Activated naive CD8-positive, alpha-beta T cell treated with anti-CD3 and anti-CD28 coated beads, Interleukin-2, amount 50 U/mL, for 24 hours (primary cell): ENCODE measurements around the gene ANKRD33B.
"Not testable (repeated sequence)": the region's sequence is repeated elsewhere in the genome, so short reads cannot be mapped to it uniquely, and the experiment has no call there.

ENCODE experiments used
- ATAC-seq: fragments of 150-1000 bp; cut with Tn5 transposase; one replicate; pipeline ENCODE4 v1.10.0; 2021
- DNase-seq: peaks from one replicate; pipeline ENCODE4 v3.0.0; 2021
- H3K27ac Mint-ChIP-seq: one replicate; pipeline ENCODE4 v1.8.0; 2021; ENCODE audit warnings: mild to moderate bottlenecking, mixed read lengths
- H3K27me3 Mint-ChIP-seq: one replicate; pipeline ENCODE4 v1.8.0; 2021; ENCODE audit warnings: mixed read lengths
- H3K36me3 Mint-ChIP-seq: one replicate; pipeline ENCODE4 v1.8.0; 2021; ENCODE audit warnings: low read depth, mixed read lengths
- H3K4me1 Mint-ChIP-seq: one replicate; pipeline ENCODE4 v1.8.0; 2021; ENCODE audit warnings: mixed read lengths
- H3K4me3 Mint-ChIP-seq: one replicate; pipeline ENCODE4 v1.8.0; 2021; ENCODE audit warnings: mild to moderate bottlenecking, moderate library complexity, mixed read lengths
- H3K9me3 Mint-ChIP-seq: one replicate; pipeline ENCODE4 v1.8.0; 2021; ENCODE audit warnings: mixed read lengths

Gene ANKRD33B

DNA sequence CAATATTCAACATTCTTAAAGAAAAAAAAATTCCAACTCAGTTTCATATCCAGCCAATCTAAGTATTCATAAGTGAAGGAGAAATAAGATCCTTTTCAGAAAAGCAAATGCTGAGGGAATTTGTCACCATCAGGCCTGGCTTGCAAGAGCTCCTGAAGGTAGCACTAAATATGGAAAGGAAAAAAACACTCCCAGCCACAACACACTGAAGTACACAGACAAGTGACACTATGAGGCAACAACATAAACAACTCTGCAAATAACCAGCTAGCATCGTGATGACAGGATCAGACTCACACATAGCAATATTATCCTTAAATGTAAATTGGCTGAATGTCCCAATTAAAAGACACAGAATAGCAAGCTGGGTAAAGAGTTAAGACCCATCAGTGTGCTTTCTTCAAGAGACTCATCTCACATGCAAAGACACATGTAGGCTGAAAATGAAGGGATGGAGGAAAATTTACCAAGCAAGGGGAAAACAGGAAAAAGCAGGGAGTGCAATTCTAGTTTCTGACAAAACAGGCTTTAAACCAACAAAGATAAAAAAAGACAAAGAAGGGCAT lies 33.1 kb downstream of the ANKRD33B start:
- peaks cover 34% of the 10 kb centered on the region for H3K36me3 Mint-ChIP-seq
- DNase-seq, result no peak
- peaks cover 73% of the 10 kb centered on the region for H3K4me1 Mint-ChIP-seq
- no peak overlapping the region for H3K4me3 Mint-ChIP-seq
- peaks cover 18% of the 10 kb centered on the region for H3K9me3 Mint-ChIP-seq
- ATAC-seq, result no peak
- peak overlapping the region; percentile 17 for H3K27ac Mint-ChIP-seq
- peaks cover 10% of the 10 kb centered on the region for H3K27me3 Mint-ChIP-seq

DNA sequence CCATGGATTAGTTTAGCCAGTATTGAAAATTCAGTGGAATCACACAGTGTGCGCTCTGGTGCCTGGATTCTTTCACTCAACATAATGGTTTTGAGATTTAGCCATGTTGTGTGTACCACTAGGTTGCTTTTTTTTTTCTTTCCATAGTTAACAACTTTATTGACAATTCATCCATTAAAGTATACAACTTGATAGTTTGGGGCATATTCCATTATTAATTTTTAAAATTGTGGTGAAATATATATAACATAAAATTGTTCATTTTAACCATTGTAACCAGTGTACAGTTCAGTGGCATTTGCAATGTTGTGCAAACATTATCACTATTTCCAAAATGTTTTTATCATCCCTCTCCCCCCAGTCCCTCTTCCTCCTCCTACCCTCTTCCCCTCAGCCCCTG lies 35.2 kb downstream of the ANKRD33B start:
- H3K36me3 Mint-ChIP-seq, result peaks cover 34% of the 10 kb centered on the region
- H3K27ac Mint-ChIP-seq, result no peak overlapping the region
- H3K9me3 Mint-ChIP-seq, result peaks cover 18% of the 10 kb centered on the region
- H3K27me3 Mint-ChIP-seq, result peaks cover 2% of the 10 kb centered on the region
- DNase-seq (no peak), ATAC-seq (no peak)
- H3K4me1 Mint-ChIP-seq, result peaks cover 63% of the 10 kb centered on the region
- H3K4me3 Mint-ChIP-seq, result no peak overlapping the region

DNA sequence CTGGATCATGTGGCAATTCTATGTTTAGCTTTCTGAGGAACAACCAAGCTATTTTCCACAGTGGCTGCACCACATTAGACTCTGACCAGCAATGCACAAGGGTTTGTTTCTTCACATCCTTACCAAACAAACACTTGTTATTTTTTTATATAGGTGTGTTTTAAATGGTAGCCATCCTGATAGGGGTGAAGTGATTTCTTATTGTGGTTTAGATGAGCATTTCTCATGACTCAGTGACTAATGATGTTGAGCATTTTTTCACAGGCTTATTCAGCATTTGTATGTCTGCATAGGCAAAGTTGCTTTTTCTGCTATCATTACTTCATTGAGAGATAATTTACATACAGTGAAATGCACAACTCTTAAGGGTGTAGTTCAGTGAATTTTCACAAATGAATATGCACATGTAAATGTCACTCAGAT lies 36.0 kb downstream of the ANKRD33B start:
- DNase-seq (no peak), ATAC-seq (no peak)
- Mint-ChIP-seq H3K4me3 (no peak overlapping the region), H3K36me3 (peaks cover 34% of the 10 kb centered on the region), H3K9me3 (peaks cover 18% of the 10 kb centered on the region), H3K27me3 (peaks cover 1% of the 10 kb centered on the region), H3K27ac (peak overlapping the region; percentile 49), H3K4me1 (peaks cover 58% of the 10 kb centered on the region)

DNA sequence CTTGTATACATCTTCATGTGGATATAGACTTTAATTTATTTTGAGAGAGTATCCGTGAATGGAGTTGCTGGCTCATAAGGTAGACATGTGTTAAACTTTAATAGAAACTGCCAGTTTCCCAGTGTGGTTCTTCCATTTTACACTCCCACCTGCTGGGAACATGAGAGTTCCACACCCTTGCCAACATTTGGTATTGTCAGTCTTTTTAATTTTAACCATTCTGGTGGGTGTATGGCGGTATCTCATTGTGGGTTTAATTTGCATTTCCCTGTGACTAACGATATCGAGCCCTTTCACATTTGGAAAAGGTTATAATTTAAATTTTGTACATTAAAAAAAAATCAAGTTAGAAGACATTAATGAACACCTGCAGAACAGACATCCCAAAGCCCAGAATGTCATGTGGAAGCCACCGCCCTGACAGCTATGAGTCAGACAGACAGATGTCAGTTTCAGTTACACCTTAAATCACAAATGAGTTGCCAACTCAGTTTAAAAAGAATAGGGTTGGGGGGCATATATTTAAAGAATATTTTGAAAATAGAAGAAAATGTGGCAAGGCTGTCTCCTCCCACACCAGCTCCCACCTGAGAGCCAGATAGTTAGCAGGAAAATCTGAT lies 36.9 kb downstream of the ANKRD33B start:
- DNase-seq (no peak), ATAC-seq (peak; percentile 71)
- Mint-ChIP-seq H3K4me1 (peaks cover 52% of the 10 kb centered on the region), H3K4me3 (no peak overlapping the region), H3K27me3 (peaks cover 5% of the 10 kb centered on the region), H3K9me3 (peaks cover 18% of the 10 kb centered on the region), H3K36me3 (peaks cover 34% of the 10 kb centered on the region), H3K27ac (peak overlapping the region; percentile 49)

DNA sequence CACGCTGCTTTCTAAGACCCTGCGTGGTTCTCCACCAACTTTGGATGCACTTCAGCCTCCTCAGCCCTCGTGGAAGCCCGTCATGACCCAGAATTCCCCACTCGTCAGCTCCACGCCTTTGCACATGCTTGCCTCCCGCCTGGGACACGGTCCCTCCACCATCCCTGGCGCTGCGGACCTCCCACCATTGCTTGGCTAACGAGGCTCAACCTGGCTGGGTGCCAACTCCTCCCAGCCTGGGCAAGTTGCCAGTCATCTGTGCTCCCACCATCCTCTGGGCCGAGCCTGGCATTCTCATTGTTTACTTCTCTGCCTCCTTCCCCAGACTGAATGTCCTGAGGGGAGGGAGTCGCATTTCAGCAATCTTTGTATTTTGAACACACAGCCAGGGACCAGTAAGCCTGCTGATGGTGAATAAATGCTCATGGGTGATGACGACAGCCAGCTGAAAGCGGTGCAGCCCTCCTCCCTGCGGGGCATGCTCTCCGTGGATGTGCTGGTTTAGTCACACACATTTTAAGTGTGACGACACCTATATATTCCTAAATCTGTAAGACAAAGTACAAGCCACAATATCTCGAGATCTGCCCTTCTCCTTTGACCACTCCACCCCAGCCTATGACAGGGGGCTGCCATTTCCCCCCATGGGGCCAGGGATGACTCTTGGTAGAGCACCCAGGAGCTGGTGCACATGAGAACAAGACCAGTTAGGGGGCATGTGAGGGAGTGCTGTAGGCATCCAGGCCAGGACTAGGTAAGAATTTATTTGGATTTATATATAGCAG lies 37.6 kb downstream of the ANKRD33B start:
- ATAC-seq, result peak; percentile 15
- H3K27ac Mint-ChIP-seq, result no peak overlapping the region
- H3K4me3 Mint-ChIP-seq, result no peak overlapping the region
- H3K4me1 Mint-ChIP-seq, result peaks cover 49% of the 10 kb centered on the region
- H3K36me3 Mint-ChIP-seq, result peaks cover 29% of the 10 kb centered on the region
- H3K9me3 Mint-ChIP-seq, result peaks cover 18% of the 10 kb centered on the region
- no peak for DNase-seq
- H3K27me3 Mint-ChIP-seq, result peaks cover 5% of the 10 kb centered on the region

DNA sequence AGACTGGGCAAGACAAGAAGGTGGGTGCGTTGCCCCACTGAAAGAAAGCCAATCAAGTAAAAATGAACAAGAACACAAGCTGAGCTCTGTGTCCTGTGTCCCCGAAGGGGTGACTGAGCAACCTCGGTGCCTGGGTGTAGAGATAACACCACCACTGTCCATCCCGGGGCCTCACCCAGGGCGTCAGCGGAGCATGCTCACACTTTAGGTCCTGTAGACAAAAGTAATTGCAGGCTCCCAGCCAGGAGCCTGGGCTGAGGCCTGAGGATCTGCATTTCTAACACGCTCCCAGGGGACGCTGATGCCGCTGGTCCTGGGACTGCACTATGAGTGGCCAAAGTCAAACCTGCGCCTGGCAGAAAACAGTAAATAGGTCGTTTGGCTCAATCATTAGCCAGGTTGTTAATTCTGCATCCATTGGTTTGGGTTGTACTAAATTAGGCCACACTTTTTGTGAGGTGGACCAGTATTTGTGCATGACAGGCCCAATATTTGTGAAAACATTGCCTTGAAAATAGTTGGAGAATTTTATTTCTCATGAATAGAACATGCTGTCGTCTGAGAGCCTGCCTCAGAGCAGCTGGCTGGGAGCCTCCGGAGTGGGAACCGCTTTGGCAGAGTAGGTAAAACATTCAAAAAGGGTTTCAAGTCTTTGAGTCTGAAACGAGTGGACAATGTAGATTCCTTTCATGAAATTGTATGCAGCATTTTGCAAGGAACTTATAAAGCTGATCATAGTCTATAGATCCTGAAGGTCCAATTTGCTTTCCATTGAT lies 38.3 kb downstream of the ANKRD33B start:
- peaks cover 18% of the 10 kb centered on the region for H3K9me3 Mint-ChIP-seq
- ATAC-seq (no peak), DNase-seq (no peak)
- no peak overlapping the region for H3K4me3 Mint-ChIP-seq
- H3K36me3 Mint-ChIP-seq, result peaks cover 24% of the 10 kb centered on the region
- H3K27ac Mint-ChIP-seq, result no peak overlapping the region
- H3K27me3 Mint-ChIP-seq, result peaks cover 5% of the 10 kb centered on the region
- H3K4me1 Mint-ChIP-seq, result peaks cover 46% of the 10 kb centered on the region

DNA sequence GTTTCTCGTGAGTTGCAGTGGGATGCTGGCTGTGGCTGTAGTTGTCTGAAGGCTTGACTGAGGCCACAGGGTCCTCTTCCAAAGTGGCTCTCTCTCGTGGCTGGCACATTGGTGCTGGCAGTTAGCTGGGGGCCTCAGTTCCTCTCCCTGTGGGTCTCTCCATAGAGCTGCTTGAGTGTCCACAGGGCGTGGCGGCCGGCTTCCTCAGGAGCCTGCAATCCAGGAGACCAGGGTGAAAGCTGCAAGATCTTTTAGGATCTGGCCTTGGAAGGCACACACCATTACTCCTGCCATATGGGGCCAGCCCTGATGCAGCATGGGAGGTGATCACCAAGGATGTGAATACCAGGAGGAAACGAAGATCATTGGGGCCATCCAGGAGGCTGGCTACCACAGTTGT lies 41.1 kb downstream of the ANKRD33B start:
- H3K27ac Mint-ChIP-seq, result no peak overlapping the region
- peaks cover 11% of the 10 kb centered on the region for H3K36me3 Mint-ChIP-seq
- no peak overlapping the region for H3K4me3 Mint-ChIP-seq
- no peak for ATAC-seq
- no peak for DNase-seq
- peaks cover 41% of the 10 kb centered on the region for H3K4me1 Mint-ChIP-seq
- H3K27me3 Mint-ChIP-seq, result peaks cover 16% of the 10 kb centered on the region
- peaks cover 6% of the 10 kb centered on the region for H3K9me3 Mint-ChIP-seq

DNA sequence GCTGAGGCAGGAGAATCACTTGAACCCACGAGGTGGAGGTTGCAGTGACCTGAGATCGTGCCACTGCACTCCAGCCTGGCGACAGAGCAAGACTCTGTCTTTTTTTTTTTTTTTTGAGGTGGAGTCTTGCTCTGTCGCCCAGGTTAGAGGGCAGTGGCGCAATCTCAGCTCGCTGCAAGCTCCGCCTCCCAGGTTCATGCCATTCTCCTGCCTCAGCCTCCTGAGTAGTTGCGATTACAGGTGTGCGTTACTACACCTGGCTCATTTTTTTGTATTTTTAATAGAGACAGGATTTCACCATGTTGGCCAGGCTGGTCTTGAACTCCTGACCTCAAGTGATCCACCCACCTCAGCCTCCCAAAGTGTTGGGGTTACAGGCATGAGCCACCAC lies 42.8 kb downstream of the ANKRD33B start:
- not testable (repeated sequence) for H3K9me3 Mint-ChIP-seq, ATAC-seq, H3K36me3 Mint-ChIP-seq, DNase-seq
- Mint-ChIP-seq H3K4me3 (peak overlapping the region; percentile 24), H3K4me1 (peaks cover 31% of the 10 kb centered on the region), H3K27me3 (peaks cover 16% of the 10 kb centered on the region), H3K27ac (peak overlapping the region; percentile 38)

DNA sequence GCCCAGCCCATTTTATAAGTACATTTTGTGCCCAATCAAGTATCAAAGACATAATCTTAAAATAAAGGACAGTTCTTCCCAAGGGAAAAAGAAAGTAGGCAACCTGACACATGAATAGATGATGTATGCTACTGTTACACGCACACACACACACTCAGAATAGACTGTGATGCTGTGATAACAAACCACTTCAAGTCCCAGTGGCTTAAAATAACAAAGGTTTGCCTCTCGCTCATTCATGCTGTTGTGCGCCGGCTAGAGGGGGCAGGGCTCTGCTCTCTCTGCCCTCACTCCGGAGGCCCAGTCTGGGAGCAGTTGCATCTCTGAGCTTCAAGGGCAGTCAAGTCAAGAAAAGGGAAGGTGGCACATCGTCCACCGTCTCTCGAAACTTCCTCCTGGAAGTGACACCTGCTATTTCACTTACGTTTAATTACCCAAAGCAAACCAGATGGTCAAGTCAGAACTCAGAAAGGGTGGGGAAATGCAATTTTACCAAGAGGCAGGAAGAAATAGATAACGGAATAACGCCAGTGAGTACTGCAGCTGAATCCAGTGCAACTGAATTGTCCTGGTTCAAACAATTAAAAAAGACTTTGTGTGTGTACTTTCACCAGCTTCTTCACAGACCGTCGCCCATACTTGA lies 43.3 kb downstream of the ANKRD33B start:
- H3K4me3 Mint-ChIP-seq, result peak overlapping the region; percentile 35
- H3K4me1 Mint-ChIP-seq, result peaks cover 35% of the 10 kb centered on the region
- H3K9me3 Mint-ChIP-seq, result no peaks in the 10 kb centered on the region
- H3K36me3 Mint-ChIP-seq, result peaks cover 4% of the 10 kb centered on the region
- DNase-seq (peak; percentile 33), ATAC-seq (peak; percentile 75)
- H3K27ac Mint-ChIP-seq, result peak overlapping the region; percentile 71
- H3K27me3 Mint-ChIP-seq, result peaks cover 16% of the 10 kb centered on the region

DNA sequence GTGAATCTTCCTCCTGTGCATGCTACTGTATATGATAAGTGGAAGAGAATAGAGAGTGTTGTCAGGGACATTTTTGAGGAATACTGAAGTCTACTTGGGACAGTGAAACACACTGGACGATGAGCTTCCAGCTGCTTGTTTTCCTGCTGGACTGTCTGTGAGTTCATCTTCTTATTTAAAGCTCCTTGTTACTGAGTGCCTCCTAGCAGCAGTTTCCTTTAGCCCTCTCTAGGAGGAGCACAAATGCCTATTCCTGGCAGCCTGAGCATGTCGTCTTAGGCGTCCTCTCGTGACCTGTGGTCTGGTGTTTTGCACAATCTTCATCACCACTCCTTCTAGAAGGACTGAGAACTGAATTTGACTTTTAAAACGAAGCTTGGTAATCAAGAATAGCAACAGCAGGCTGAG lies 43.8 kb downstream of the ANKRD33B start:
- H3K36me3 Mint-ChIP-seq, result peaks cover 4% of the 10 kb centered on the region
- H3K4me3 Mint-ChIP-seq, result peak overlapping the region; percentile 35
- H3K27me3 Mint-ChIP-seq, result peaks cover 16% of the 10 kb centered on the region
- ATAC-seq (peak; percentile 50), DNase-seq (no peak)
- no peaks in the 10 kb centered on the region for H3K9me3 Mint-ChIP-seq
- peak overlapping the region; percentile 71 for H3K27ac Mint-ChIP-seq
- peaks cover 35% of the 10 kb centered on the region for H3K4me1 Mint-ChIP-seq

DNA sequence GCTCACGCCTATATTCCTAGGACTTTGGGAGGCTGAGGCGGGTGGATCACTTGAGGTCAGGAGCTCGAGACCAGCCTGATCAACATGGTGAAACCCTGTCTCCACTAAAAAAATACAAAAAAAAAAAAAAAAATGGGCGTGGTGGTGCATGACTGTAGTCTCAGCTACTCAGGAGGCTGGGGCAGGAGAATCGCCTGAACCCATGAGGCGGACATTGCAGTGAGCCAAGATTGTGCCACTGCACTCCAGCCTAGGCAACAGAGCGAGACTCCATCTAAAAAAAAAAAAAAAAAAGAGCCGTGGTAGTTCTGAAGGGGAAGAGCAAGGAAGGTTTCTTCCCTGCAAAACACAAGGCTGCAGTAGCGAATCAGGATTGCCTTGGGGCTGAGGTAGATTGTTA lies 44.2 kb downstream of the ANKRD33B start:
- ATAC-seq, H3K27ac Mint-ChIP-seq, H3K4me3 Mint-ChIP-seq, H3K9me3 Mint-ChIP-seq, H3K36me3 Mint-ChIP-seq, DNase-seq: not testable (repeated sequence)
- Mint-ChIP-seq H3K27me3 (peaks cover 16% of the 10 kb centered on the region), H3K4me1 (peaks cover 36% of the 10 kb centered on the region)

DNA sequence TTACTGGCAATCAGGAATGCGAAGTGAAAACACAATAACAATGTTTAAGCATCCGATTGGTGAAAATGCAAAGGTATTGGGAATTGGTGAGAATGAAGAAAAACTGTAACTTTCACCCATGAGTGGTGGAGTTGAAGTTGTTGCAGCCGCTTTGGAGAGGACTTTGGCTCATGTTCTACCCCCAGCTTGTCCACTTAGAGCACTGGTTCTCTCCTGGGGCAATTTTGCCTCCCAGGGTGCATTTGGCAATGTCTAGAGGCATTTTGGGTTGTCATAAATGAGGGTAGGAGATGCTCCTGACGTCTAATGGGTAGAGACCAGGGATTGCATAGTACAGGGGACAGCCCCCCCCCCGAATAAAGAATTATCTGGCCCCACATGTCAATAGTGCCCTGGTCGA lies 46.2 kb downstream of the ANKRD33B start:
- peaks cover 4% of the 10 kb centered on the region for H3K36me3 Mint-ChIP-seq
- ATAC-seq (no peak), DNase-seq (no peak)
- H3K27me3 Mint-ChIP-seq, result peaks cover 12% of the 10 kb centered on the region
- H3K27ac Mint-ChIP-seq, result no peak overlapping the region
- peaks cover 36% of the 10 kb centered on the region for H3K4me1 Mint-ChIP-seq
- no peaks in the 10 kb centered on the region for H3K9me3 Mint-ChIP-seq
- H3K4me3 Mint-ChIP-seq, result no peak overlapping the region

DNA sequence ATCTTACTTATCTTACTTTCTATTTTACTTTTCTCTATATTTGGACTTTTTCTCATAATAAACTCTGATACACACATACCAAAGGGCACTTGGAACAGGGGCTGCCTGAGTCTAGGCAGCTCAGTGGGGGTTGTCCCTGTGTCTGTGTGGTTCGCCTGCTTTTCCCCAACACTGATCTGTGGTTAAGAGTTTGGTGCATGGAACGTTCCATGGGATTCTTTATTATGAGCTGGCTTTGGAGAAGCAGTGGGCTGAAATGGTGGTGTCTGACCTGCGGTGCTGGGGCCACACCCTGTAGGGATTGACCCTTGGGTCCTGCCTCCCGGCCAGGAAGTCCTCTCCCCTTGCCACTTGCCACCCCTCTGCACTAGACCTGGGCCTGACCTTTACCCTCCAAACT lies 47.4 kb downstream of the ANKRD33B start:
- no peaks in the 10 kb centered on the region for H3K9me3 Mint-ChIP-seq
- peaks cover 4% of the 10 kb centered on the region for H3K36me3 Mint-ChIP-seq
- H3K4me3 Mint-ChIP-seq, result no peak overlapping the region
- peaks cover 30% of the 10 kb centered on the region for H3K4me1 Mint-ChIP-seq
- peaks cover 11% of the 10 kb centered on the region for H3K27me3 Mint-ChIP-seq
- DNase-seq, result no peak
- H3K27ac Mint-ChIP-seq, result no peak overlapping the region
- peak; percentile 54 for ATAC-seq

DNA sequence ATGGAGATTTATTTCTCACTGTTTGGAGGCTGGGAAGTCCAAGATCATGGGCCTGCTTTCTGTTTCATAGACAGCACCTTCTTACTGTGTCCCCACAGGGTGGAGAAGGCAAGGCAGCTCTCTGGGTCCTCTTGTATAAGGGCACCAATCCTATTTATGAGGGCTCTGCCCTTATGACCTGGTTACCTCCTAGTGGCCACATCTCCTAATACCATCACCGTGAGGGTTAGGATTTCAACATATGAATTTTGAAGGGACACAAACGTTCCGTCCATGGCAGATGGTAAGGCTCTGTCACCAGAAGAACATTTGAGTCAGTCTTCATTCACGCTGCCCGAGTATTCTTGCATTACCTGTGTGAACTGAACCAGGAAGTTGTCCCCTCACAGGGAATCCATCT lies 48.4 kb downstream of the ANKRD33B start:
- Mint-ChIP-seq H3K4me1 (peaks cover 25% of the 10 kb centered on the region), H3K27ac (no peak overlapping the region), H3K27me3 (peaks cover 10% of the 10 kb centered on the region), H3K9me3 (no peaks in the 10 kb centered on the region), H3K36me3 (peaks cover 2% of the 10 kb centered on the region), H3K4me3 (no peak overlapping the region)
- DNase-seq (no peak), ATAC-seq (no peak)
